Measurements from ENCODE around the gene ZCCHC9. TPM values are rescaled to one million over a fixed set of nuclear protein-coding genes. Genes with fewer than 3 reads are reported as not detected.

The ZCCHC9 gene
- total RNA-seq, 6 donors from 2014 or later = 14.7 to 35.6 (median 18.3) TPM

DNA sequence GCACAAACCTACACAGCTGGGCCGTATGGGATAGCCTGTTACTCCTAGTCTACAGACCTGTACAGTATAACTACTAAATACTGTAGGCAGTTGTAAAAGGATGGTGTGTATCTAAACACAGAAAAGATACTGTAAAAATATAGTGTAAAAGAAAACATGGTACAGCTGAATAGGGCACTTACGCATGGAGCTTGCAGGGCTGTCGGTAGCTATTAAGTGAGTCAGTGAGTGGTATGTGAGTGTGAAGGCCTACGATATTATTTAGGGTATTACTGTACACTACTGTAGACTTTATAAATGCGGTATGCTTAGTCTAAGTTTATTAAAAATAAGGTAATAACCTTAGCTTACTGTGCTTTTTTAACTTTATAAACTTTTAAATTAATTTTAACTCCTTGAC, 1.2 kb downstream of the ZCCHC9 start:
- peaks cover 25 to 42% (median 26%) of the 10 kb centered on the region in 4 donors for H3K4me1 ChIP-seq
- H3K9me3 ChIP-seq = no peaks in the 10 kb centered on the region
- peak overlapping the region in 3 of 4 donors; percentile 61 to 82 (median 73) for H3K4me3 ChIP-seq
- H3K36me3 ChIP-seq = peaks cover 0 to 5% (median 0%) of the 10 kb centered on the region in 4 donors
- TF ChIP-seq POLR2A (IDR thresholded peaks at IDR 0.05) (no peak), EP300 (IDR thresholded peaks at IDR 0.05) (no peak), POLR2AphosphoS5 (IDR thresholded peaks at IDR 0.05) (no peak)
- TF ChIP-seq, protein P1, sequence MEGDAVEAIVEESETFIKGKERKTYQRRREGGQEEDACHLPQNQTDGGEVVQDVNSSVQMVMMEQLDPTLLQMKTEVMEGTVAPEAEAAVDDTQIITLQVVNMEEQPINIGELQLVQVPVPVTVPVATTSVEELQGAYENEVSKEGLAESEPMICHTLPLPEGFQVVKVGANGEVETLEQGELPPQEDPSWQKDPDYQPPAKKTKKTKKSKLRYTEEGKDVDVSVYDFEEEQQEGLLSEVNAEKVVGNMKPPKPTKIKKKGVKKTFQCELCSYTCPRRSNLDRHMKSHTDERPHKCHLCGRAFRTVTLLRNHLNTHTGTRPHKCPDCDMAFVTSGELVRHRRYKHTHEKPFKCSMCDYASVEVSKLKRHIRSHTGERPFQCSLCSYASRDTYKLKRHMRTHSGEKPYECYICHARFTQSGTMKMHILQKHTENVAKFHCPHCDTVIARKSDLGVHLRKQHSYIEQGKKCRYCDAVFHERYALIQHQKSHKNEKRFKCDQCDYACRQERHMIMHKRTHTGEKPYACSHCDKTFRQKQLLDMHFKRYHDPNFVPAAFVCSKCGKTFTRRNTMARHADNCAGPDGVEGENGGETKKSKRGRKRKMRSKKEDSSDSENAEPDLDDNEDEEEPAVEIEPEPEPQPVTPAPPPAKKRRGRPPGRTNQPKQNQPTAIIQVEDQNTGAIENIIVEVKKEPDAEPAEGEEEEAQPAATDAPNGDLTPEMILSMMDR (IDR thresholded peaks at IDR 0.05) = no peak
- DNase-seq (no peak), ATAC-seq (ENCODE audit: low FRiP score in 2 of 2) (no peak)
- no peak overlapping the region for H3K27ac ChIP-seq
- WGBS, 2 donors = 90 to 93% methylated on average over 5 of the region's 5 CpGs
- H3K27me3 ChIP-seq = no peaks in the 10 kb centered on the region

GRCh38 chr5:81303563-81303962, 2.2 kb downstream of the ZCCHC9 start:
- DNase-seq = no peak

DNA sequence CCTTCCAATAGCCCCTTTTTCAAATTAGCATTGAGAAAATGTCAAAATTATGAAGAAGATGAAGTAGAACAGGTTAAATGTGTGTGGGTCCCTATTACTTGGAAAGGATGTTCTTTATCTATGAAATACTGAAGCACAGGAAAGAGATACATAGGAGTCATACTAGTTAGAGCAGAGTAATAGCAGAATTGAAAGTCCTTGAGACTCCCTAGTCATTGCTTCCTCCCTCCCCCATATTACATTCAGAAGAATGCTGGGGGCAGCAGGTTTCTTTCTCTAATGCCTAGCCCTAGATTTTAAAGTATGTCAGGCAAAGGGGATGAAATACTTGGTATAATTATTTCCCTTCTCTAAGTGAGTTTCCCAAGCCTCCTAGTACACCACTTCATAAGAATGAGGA, 4.4 kb downstream of the ZCCHC9 start:
- H3K9me3 ChIP-seq = no peaks in the 10 kb centered on the region
- no peak overlapping the region for H3K4me3 ChIP-seq
- DNase-seq (no peak), ATAC-seq (ENCODE audit: low FRiP score in 2 of 2) (no peak)
- peaks cover 7 to 20% (median 9%) of the 10 kb centered on the region in 4 donors for H3K4me1 ChIP-seq
- peaks cover 0 to 22% (median 3%) of the 10 kb centered on the region in 4 donors for H3K36me3 ChIP-seq
- TF ChIP-seq, protein P1 (IDR thresholded peaks at IDR 0.05) = no peak
- no peak for TF ChIP-seq POLR2A (IDR thresholded peaks at IDR 0.05)
- TF ChIP-seq POLR2AphosphoS5 (IDR thresholded peaks at IDR 0.05) = no peak
- TF ChIP-seq EP300 (IDR thresholded peaks at IDR 0.05) = no peak
- no peaks in the 10 kb centered on the region for H3K27me3 ChIP-seq
- H3K27ac ChIP-seq = no peak overlapping the region

More at GRCh38 chr5:81303563-81303962, 2.2 kb downstream of the ZCCHC9 start:
- Histone ChIP-seq H3K27me3 (no peaks in the 10 kb centered on the region), H3K36me3 (peaks cover 0 to 5% (median 0%) of the 10 kb centered on the region in 4 donors), H3K4me3 (no peak overlapping the region), H3K9me3 (no peaks in the 10 kb centered on the region), H3K27ac (no peak overlapping the region), H3K4me1 (peaks cover 25 to 40% (median 26%) of the 10 kb centered on the region in 4 donors)
- no peak for ATAC-seq (ENCODE audit: low FRiP score in 2 of 2)
- WGBS, 2 donors = 87 to 93% methylated on average over 1 of the region's 1 CpG
- TF ChIP-seq, protein P1 (IDR thresholded peaks at IDR 0.05) = no peak
- TF ChIP-seq POLR2A (IDR thresholded peaks at IDR 0.05) (no peak), EP300 (IDR thresholded peaks at IDR 0.05) (no peak), POLR2AphosphoS5 (IDR thresholded peaks at IDR 0.05) (no peak)

DNA sequence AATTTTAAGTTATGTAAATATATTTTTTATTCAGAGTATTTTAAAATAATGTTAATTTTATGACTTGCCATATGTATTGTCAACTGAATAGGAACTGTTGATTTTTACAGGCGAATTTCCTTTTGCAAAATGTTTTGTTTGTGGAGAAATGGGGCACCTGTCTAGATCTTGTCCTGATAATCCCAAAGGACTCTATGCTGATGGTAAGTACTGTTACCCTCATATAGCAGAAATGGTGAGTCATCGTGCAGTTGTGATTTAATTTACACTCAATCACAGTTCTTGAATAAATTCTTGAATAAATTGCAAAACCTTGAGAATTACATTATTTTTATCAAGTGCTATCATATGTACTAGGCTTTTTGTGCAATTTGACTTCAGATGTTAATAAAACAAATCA, 7.4 kb downstream of the ZCCHC9 start:
- H3K27ac ChIP-seq = no peak overlapping the region
- H3K27me3 ChIP-seq = no peaks in the 10 kb centered on the region
- TF ChIP-seq POLR2A (IDR thresholded peaks at IDR 0.05) (no peak), POLR2AphosphoS5 (IDR thresholded peaks at IDR 0.05) (no peak), EP300 (IDR thresholded peaks at IDR 0.05) (no peak)
- TF ChIP-seq, protein P1 (IDR thresholded peaks at IDR 0.05) = no peak
- H3K9me3 ChIP-seq = no peaks in the 10 kb centered on the region
- H3K4me3 ChIP-seq = no peak overlapping the region
- WGBS, 2 donors = 96 to 98% methylated on average over 2 of the region's 2 CpGs
- DNase-seq (no peak), ATAC-seq (ENCODE audit: low FRiP score in 2 of 2) (no peak)
- H3K36me3 ChIP-seq = peaks cover 12 to 52% (median 22%) of the 10 kb centered on the region in 4 donors
- H3K4me1 ChIP-seq = no peaks in the 10 kb centered on the region

- Histone ChIP-seq H3K36me3 (peaks cover 12 to 52% (median 23%) of the 10 kb centered on the region in 4 donors), H3K27me3 (no peaks in the 10 kb centered on the region), H3K9me3 (no peaks in the 10 kb centered on the region), H3K4me3 (no peak overlapping the region), H3K27ac (no peak overlapping the region), H3K4me1 (no peaks in the 10 kb centered on the region)
- DNase-seq (no peak), ATAC-seq (ENCODE audit: low FRiP score in 2 of 2) (no peak)
- TF ChIP-seq EP300 (IDR thresholded peaks at IDR 0.05) (no peak), POLR2A (IDR thresholded peaks at IDR 0.05) (no peak), POLR2AphosphoS5 (IDR thresholded peaks at IDR 0.05) (no peak)
- TF ChIP-seq, protein P1 (IDR thresholded peaks at IDR 0.05) = no peak
- 65 to 75% methylated on average over 1 of the region's 1 CpG for WGBS, 2 donors
Observed at GRCh38 chr5:81310402-81311063, 9.1 kb downstream of the ZCCHC9 start.
